Measurements from ENCODE around the gene LTBP1.

DNA sequence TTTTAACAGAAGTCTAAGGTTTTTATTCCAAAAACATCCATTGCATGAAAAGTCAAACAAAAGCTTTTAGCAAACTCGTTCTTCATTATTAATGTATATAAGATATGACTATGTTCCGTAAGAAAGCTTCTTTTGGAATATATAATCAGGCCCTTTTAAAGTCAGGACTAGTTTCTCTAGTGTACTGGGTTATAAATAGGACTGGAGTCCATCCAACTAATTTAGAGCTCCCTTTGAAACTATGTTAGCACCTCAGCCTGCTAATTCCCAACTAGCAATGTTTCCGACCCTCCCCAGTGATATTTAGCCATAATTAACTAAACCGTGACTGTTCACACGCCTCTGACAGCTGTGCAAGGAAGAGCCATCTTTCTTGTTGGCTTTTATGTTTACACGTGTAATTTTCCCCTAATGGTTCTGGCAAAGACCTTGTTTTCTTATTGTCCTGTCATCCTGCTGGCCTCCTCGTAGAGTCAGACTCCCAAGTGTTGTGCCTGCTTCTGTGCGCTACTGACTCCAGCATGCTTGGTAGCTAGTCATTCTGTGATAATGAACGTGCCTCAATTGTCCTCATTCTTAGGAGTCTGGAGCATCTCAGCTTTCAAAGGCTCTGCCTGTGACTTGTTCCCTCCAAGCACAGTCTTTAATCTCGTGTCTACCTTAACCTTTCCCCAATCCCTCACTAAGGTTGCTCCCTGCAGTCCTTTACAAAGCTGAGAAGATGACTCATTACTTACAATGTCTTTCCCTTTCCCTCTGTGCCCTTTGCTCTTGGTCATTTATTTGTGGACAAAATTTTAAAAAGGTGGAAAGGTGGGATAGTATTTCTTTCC lies 357.5 kb downstream of the LTBP1 start:
- no peak for TF ChIP-seq EZH2 (IDR thresholded peaks at IDR 0.05; ENCODE audit: borderline replicate concordance, control insufficient read depth, low read depth, low read length)
- TF ChIP-seq, protein P1, sequence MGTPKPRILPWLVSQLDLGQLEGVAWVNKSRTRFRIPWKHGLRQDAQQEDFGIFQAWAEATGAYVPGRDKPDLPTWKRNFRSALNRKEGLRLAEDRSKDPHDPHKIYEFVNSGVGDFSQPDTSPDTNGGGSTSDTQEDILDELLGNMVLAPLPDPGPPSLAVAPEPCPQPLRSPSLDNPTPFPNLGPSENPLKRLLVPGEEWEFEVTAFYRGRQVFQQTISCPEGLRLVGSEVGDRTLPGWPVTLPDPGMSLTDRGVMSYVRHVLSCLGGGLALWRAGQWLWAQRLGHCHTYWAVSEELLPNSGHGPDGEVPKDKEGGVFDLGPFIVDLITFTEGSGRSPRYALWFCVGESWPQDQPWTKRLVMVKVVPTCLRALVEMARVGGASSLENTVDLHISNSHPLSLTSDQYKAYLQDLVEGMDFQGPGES (IDR thresholded peaks at IDR 0.05): no peak
- TF ChIP-seq KDM1A (IDR thresholded peaks at IDR 0.05; ENCODE audit: borderline replicate concordance): no peak
- TF ChIP-seq EP300 (IDR thresholded peaks at IDR 0.05; ENCODE audit: borderline replicate concordance in 1 of 2, control insufficient read depth in 1 of 2, low read depth in 2 of 2, low read length in 2 of 2): no peak
- TF ChIP-seq, protein P2, sequence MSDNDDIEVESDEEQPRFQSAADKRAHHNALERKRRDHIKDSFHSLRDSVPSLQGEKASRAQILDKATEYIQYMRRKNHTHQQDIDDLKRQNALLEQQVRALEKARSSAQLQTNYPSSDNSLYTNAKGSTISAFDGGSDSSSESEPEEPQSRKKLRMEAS (IDR thresholded peaks at IDR 0.05; ENCODE audit: low read depth, low read length): no peak
- TF ChIP-seq NR2C1 (IDR thresholded peaks at IDR 0.05): no peak
- TF ChIP-seq IKZF1 (conservative IDR thresholded peaks at IDR 0.05): no peak
- TF ChIP-seq POLR2A (IDR thresholded peaks at IDR 0.05; ENCODE audit: low read depth, low read length): no peak
- TF ChIP-seq EGR1 (IDR thresholded peaks at IDR 0.05; ENCODE audit: borderline replicate concordance in 1 of 2, low read depth in 2 of 2, low read length in 2 of 2): no peak

Measured in GM12878 (cell line).